Liver (tissue), 9 donors: ENCODE data around the gene C10orf120. TPM values are rescaled to one million over a fixed set of nuclear protein-coding genes. Genes with fewer than 3 reads are reported as not detected.

Source experiments
- DNase-seq: peaks from one replicate; pipeline ENCODE4 v3.0.0-alpha.2; 2017; ENCODE audit warnings: low spot score
- H3K27ac ChIP-seq, 2 donors: one replicate each; pipeline ENCODE4 v1.7.0; 2013; ENCODE audit warnings: inconsistent platforms in 2 of 2, low read length in 2 of 2, control low read depth in 1 of 2, low read depth in 1 of 2, mild to moderate bottlenecking in 1 of 2
- H3K27me3 ChIP-seq, 4 donors: one replicate each; pipeline versions ENCODE4 v1.6.1 to v1.7.0; 2013; ENCODE audit warnings: low read length in 3 of 4, inconsistent platforms in 1 of 4, mild to moderate bottlenecking in 1 of 4, moderate library complexity in 1 of 4; ENCODE audit not compliant: control insufficient read depth in 4 of 4, insufficient read depth in 4 of 4
- H3K36me3 ChIP-seq, 4 donors: one replicate each; pipeline versions ENCODE4 v1.6.1 to v1.7.0; 2013; ENCODE audit warnings: low read length in 3 of 4, mild to moderate bottlenecking in 3 of 4, low read depth in 1 of 4, moderate library complexity in 1 of 4; ENCODE audit not compliant: control insufficient read depth in 4 of 4, insufficient read depth in 3 of 4
- H3K4me1 ChIP-seq, 4 donors: one replicate each; pipeline versions ENCODE4 v1.6.1 to v1.7.0; 2013; ENCODE audit warnings: low read length in 3 of 4, mild to moderate bottlenecking in 3 of 4, moderate library complexity in 1 of 4; ENCODE audit not compliant: control insufficient read depth in 4 of 4, insufficient read depth in 4 of 4
- H3K4me3 ChIP-seq, 3 donors: one replicate each; pipeline versions ENCODE4 v1.6.1 to v1.7.0; 2013; ENCODE audit warnings: low read length in 3 of 3, control low read depth in 1 of 3, low read depth in 1 of 3, mild to moderate bottlenecking in 1 of 3
- H3K9ac ChIP-seq, 2 donors: one replicate each; pipeline ENCODE4 v1.7.0; 2013; ENCODE audit warnings: low read length in 2 of 2, mild to moderate bottlenecking in 2 of 2, moderate library complexity in 2 of 2, control low read depth in 1 of 2, low read depth in 1 of 2
- H3K9me3 ChIP-seq, 4 donors: one replicate each; pipeline versions ENCODE4 v1.6.1 to v1.7.0; 2013; ENCODE audit warnings: low read length in 3 of 4; ENCODE audit not compliant: control insufficient read depth in 4 of 4
- EGR1 ChIP-seq, 2 donors: IDR thresholded peaks; 2 replicates each; pipeline ENCODE4 v1.6.1; 2016 to 2018; ENCODE audit warnings: antibody characterized with exemption in 2 of 2, low read depth in 2 of 2
- FOXA1 ChIP-seq: IDR thresholded peaks from 2 replicates; pipeline ENCODE4 v1.6.1; 2016; ENCODE audit warnings: antibody characterized with exemption
- HNF4A ChIP-seq, 2 donors: conservative IDR thresholded peaks; 2 replicates each; pipeline ENCODE4 v1.6.1; 2016; ENCODE audit warnings: antibody characterized with exemption in 2 of 2, mild to moderate bottlenecking in 2 of 2
- RAD21 ChIP-seq, 2 donors: IDR thresholded peaks; 2 replicates each; pipeline ENCODE4 v1.6.1; 2016; ENCODE audit warnings: antibody characterized with exemption in 2 of 2, mild to moderate bottlenecking in 2 of 2
- WGBS: extraction: QIAGEN DNeasy Blood & Tissue Kit; methylation state at CpG from one replicate; pipeline ENCODE4 v1.1.7; 2013; 5-methylcytosine and 5-hydroxymethylcytosine counted together
- polyA plus RNA-seq, 2 donors: library from polyadenylated mRNA; stranded (reverse) in 1 of 2; unstranded in 1 of 2; fragments of 200-250 nt in 1 of 2; fragments of >200 nt in 1 of 2; fragmentation: Nextera tagmentation in 1 of 2; extraction: Ambion mirVana in 1 of 2; gene quantifications; one replicate each; pipeline versions ENCODE4 v1.2.1 to v1.2.3, GENCODE V29; 2013 to 2015
- total RNA-seq, 2 donors: library from RNA; depleted of rRNA; stranded (reverse); fragments of >200 nt; gene quantifications; one replicate each; pipeline ENCODE4 v1.2.3, GENCODE V29; 2014
- TF ChIP-seq, protein P1 (sequence below): fragments of 150-350 bp; IDR thresholded peaks from 2 replicates; pipeline ENCODE4 v1.5.1; 2017; ENCODE audit warnings: improper control_type of control experiment, low read depth, low read length; ENCODE audit not compliant: missing input control
- donor health status: healthy.
- donor health status: healthy.
- donor health status: healthy.
- donor health status: healthy.
- donor health status: healthy.

Gene C10orf120
- total and polyA plus RNA-seq, 4 donors, result not detected

DNA sequence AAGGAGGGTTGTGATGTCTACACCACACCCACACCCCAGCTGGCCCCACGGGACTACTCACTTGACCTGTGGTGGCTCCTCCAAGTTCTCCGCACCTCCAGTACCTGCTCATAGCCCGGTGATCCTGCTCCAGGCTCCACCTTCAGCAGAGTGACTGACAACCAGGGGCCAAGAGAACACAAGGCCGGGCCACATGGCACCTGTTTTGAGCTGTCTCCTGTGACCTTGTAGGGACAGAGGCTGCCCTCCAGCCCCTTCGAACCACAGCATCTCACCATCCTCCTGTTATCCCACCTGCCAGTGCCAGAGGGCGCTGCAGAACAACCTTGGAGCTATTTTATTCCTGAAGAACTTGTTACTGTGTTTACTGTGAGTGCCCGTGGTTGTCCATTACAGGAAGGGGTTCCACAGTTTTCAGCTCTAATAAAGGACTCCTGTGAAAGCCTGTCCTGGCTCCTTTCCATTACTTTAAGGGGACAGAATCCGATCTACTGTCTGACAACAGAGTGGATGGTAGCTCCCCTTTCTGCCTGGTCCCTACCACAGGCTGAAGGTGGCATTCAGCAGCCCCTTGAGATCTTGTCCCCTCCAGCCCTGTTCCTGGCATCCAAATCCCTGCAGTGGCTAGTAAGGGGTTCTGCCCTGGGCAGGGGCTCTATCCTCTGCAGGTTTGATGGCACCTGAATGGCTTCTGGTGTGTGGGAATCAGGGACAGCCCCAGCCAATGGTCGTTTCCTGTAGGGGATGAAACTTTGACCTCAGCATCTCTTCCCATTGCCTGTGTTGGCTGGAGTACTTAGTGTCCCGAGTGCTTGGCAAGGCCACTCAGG, 50.8 kb downstream of the C10orf120 start:
- WGBS, result 25% methylated on average over 10 of the region's 10 CpGs
- peak; percentile 63 for DNase-seq
- peaks cover 0 to 7% (median 0%) of the 10 kb centered on the region in 4 donors for H3K27me3 ChIP-seq
- no peak overlapping the region for H3K4me3 ChIP-seq
- no peaks in the 10 kb centered on the region for H3K9me3 ChIP-seq
- no peak for TF ChIP-seq EGR1 (IDR thresholded peaks at IDR 0.05; ENCODE audit: low read depth in 2 of 2)
- peak; percentile 77 to 84 for TF ChIP-seq RAD21 (IDR thresholded peaks at IDR 0.05)
- no peak for TF ChIP-seq HNF4A (conservative IDR thresholded peaks at IDR 0.05)
- TF ChIP-seq, protein P1, sequence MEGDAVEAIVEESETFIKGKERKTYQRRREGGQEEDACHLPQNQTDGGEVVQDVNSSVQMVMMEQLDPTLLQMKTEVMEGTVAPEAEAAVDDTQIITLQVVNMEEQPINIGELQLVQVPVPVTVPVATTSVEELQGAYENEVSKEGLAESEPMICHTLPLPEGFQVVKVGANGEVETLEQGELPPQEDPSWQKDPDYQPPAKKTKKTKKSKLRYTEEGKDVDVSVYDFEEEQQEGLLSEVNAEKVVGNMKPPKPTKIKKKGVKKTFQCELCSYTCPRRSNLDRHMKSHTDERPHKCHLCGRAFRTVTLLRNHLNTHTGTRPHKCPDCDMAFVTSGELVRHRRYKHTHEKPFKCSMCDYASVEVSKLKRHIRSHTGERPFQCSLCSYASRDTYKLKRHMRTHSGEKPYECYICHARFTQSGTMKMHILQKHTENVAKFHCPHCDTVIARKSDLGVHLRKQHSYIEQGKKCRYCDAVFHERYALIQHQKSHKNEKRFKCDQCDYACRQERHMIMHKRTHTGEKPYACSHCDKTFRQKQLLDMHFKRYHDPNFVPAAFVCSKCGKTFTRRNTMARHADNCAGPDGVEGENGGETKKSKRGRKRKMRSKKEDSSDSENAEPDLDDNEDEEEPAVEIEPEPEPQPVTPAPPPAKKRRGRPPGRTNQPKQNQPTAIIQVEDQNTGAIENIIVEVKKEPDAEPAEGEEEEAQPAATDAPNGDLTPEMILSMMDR, result peak; percentile 64
- no peak for TF ChIP-seq FOXA1
- no peak overlapping the region for H3K9ac ChIP-seq
- H3K27ac ChIP-seq, result no peak overlapping the region
- no peaks in the 10 kb centered on the region for H3K36me3 ChIP-seq
- H3K4me1 ChIP-seq, result peaks cover 0 to 1% (median 0%) of the 10 kb centered on the region in 4 donors

Other genes with a start within 250 kb of the C10orf120 start
- gene ARMS2, start 245.2 kb downstream of the C10orf120 start, total RNA-seq, result under 1 TPM in 1 of 2 donors, not detected in 1; 0.17 TPM
- not detected for gene ARMS2, start 245.2 kb downstream of the C10orf120 start, polyA plus RNA-seq
- gene HTRA1, start 238.3 kb downstream of the C10orf120 start, total RNA-seq, result 10 to 100 TPM in 1 of 2 donors, 1 to 10 TPM in 1; 4.3 to 73.3 TPM
- 100 to 1,000 TPM in 1 of 2 donors, 10 to 100 TPM in 1; 71.0 to 289 TPM for gene HTRA1, start 238.3 kb downstream of the C10orf120 start, polyA plus RNA-seq
- not detected for gene DMBT1, start 139.1 kb downstream of the C10orf120 start, total RNA-seq
- under 1 TPM in 1 of 2 donors, not detected in 1; 0.03 TPM for gene DMBT1, start 139.1 kb downstream of the C10orf120 start, polyA plus RNA-seq
- gene CUZD1, start 146.0 kb upstream of the C10orf120 start, total RNA-seq, result under 1 TPM; 0.14 to 0.17 TPM
- under 1 TPM; 0.03 to 0.07 TPM for gene CUZD1, start 146.0 kb upstream of the C10orf120 start, polyA plus RNA-seq
- gene FAM24B, start 179.7 kb upstream of the C10orf120 start, total RNA-seq, result 1 to 10 TPM in 1 of 2 donors, under 1 TPM in 1; 0.84 to 2.0 TPM
- under 1 TPM in 1 of 2 donors, not detected in 1; 0.21 TPM for gene FAM24B, start 179.7 kb upstream of the C10orf120 start, polyA plus RNA-seq
- gene FAM24A, start 210.8 kb upstream of the C10orf120 start, total RNA-seq, result not detected
- not detected for gene FAM24A, start 210.8 kb upstream of the C10orf120 start, polyA plus RNA-seq